OCI-M1 (cell line): Measurements from ENCODE around the gene ATG10.
"Not testable (repeated sequence)": the region's sequence is repeated elsewhere in the genome, so short reads cannot be mapped to it uniquely, and the experiment has no call there.

Experiments used
- DNase-seq: peaks from one replicate; lab custom pipeline; 2025; lab: John Stamatoyannopoulos, UW

Gene ATG10

DNA sequence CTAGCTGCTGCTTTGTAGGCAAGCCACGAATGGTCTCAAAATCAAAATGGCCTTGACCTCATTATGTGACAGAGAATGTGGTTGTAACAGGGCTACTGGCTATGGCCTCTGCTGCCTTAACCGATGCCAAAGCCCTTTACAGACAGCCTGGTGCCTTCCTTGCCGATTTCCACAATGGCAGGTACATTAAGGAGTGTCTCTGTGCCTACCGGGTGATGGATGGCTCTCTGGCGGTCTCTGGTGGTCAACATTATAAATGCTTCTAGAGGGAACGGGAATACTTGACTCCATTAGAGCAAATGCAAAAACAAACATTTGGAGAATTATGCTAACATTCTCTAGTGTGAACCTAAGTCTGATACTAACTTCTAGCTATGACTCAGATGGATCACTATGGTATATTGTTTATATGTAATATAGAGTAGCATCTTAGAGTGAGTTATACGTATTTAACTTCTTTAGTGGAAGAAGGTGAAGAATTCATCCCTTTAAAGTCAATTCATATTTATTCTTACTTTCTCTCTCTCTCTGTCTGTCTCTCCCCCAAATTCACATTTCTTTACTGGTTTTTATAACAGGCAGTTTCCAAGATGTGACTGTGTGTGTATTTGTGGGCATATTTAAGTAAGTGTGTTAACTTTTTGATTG lies 253.8 kb downstream of the ATG10 start:
- DNase-seq = peak; percentile 83

- DNase-seq = no peak
These were observed 263.1 kb downstream of the ATG10 start for GRCh38 chr5:82234885-82235284.

- no peak for DNase-seq
These were observed 272.3 kb downstream of the ATG10 start for GRCh38 chr5:82244151-82244550.

- no peak for DNase-seq
These were observed 273.2 kb downstream of the ATG10 start for GRCh38 chr5:82244854-82245635.

- no peak for DNase-seq
These were observed 275.2 kb downstream of the ATG10 start for GRCh38 chr5:82246960-82247574.

DNA sequence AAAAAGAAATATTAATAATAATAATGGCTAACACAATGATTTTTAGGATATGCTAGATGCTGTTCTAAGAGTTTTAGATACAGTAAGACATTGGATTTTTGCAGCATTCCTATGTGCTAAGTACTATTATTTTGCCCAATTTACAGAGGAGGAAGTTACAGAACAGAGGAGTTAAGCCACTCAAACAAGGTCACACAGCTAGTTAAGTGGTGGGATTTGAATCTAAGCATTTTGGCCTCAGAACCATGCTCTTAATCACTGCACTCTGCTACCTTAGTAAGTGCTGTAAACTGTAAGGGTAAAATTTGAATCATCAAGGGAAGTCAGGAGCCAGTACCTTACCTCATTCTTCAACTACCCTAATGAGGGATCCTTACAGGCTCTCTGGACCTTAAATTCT lies 280.9 kb downstream of the ATG10 start:
- DNase-seq = no peak

GRCh38 chr5:82255844-82256243 lies 284.0 kb downstream of the ATG10 start:
- DNase-seq = no peak

- DNase-seq = no peak
These were observed 285.4 kb downstream of the ATG10 start for GRCh38 chr5:82257247-82257646.

DNA sequence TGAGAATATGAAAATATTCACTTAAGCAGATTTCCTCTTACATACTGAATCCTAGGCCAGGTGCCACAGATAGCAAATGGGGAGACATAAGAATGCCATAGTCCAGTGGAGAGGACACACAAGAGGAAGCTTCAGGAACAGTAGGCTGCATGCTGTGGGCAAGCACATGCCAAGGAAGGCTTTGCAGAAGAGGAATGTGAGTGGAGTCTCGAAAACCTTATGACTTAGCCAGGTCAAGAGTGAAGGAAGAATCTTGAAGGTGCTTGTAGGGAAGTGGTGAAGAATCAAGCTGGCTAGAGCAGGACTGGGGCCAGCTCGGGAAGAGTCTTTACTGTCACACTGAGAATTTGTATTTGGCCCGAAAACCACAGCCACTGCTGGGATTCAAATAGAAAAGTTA lies 285.9 kb downstream of the ATG10 start:
- no peak for DNase-seq

DNA sequence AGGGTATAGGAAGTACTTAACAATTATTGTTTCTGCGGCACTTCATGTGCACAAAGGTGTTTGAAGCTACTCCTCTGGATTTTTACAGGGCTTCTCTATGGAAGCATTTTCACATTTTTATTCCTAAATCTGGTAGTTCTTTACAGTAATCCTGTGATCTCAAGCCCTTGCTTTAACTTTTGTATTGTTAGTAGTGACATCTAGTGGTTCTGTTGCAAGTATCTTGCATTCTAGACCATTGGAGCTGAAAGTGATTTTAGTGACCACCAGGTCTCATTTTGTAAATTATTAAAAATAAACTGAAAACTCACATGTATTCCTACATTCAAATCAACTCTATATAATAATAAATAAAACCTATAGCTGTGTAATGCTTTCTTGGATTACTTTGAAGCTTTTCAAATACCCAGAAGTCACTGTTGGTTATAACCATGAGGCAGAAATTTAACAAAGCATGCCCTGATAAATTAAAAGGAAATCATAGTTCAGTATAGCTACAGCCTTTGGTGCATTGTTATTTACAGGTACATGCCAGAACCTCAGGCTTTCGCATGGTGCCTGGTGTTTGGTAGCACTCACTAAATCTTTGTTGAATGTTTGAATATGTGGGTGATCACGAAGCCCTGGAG lies 287.5 kb downstream of the ATG10 start:
- DNase-seq = peak; percentile 44

- no peak for DNase-seq
These were observed 293.2 kb downstream of the ATG10 start for GRCh38 chr5:82265047-82265446.

DNA sequence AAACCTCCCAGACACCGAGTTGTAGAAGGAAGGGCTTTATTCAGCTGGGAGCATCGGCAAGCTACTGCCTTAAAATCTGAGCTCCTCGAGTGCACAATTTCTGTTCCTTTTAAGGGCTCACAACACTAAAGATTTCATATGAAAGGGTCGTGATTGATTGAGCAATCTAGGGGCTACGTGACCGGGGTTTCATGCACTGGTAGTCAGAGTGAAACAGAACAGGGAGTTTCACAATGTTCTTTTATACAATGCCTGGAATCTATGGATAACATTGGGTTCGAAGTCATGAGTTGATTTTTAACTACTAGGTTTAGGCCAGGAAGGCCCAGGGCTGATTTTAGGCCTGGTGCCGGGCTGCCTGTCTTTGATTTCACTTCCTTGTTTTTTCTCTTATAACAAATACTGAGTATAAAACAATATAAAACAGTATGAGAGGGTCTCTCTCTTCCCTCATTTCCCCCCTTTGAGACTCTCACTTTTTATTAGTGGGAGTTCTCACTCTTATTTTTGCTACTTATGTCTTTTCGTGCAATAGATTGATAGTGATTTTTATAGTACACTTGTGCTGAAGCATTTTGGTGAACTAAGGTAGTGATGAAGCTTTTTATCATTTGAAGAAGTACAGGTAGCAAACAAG lies 295.6 kb downstream of the ATG10 start:
- DNase-seq = not testable (repeated sequence)

DNA sequence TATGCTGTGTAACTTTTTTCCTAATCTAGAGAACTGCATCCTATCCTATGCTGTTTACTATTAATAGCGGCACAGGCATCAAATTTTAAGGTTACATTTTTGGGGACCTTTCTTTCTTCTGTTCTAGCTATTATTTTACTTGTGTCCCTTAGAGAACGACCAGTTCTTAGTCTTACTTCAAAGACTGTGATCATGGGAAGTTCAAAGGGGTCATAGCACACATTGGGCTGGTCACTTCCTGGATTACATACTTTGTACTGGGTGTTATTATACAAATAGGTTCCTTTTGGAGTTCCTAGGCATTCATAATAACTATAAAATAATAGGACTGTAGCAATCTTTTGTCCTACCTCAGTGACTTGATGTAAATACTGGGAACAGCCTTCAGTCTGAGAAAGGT lies 297.5 kb downstream of the ATG10 start:
- DNase-seq = not testable (repeated sequence)

GRCh38 chr5:82272571-82273356 lies 300.9 kb downstream of the ATG10 start:
- not testable (repeated sequence) for DNase-seq

DNA sequence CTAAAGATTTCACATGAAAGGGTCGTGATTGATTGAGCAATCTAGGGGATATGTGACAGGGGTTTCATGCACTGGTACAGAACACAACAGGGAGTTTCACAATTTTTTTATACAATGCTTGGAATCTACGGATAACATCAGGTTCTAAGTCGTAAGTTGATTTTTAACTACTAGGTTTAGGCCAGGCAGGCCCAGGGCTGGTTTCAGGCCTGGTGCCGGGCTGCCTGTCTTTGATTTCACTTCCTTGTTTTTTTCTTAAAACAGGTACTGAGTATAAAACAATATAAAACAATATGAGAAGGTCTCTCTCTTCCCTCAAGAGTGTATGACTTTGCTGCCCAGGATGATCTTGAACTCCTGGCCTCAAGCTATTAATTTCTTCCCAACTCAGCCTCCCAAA lies 301.6 kb downstream of the ATG10 start:
- DNase-seq = not testable (repeated sequence)

GRCh38 chr5:82274343-82275211 lies 302.8 kb downstream of the ATG10 start:
- no peak for DNase-seq

DNA sequence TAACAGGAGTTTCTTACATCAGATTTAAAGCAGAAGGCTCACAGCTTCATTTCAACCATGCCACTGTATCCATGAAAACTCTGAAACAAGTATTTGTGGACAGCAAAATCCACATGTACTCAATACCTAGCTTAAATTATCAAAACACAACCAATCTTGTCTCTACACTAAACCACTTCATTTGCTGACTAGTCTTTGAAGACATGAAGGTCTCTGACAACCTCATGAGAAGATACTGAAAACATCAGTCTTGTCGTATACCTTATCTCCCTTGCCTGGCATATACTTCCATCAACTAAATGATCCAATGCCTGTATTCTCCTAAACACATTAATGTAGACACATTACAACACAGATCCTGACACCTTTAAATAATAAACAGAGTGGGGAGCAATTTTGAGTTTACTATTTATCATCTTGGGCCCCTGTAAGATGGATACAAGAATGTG lies 303.4 kb downstream of the ATG10 start:
- DNase-seq = no peak

GRCh38 chr5:82276800-82277612 lies 305.2 kb downstream of the ATG10 start:
- no peak for DNase-seq

DNA sequence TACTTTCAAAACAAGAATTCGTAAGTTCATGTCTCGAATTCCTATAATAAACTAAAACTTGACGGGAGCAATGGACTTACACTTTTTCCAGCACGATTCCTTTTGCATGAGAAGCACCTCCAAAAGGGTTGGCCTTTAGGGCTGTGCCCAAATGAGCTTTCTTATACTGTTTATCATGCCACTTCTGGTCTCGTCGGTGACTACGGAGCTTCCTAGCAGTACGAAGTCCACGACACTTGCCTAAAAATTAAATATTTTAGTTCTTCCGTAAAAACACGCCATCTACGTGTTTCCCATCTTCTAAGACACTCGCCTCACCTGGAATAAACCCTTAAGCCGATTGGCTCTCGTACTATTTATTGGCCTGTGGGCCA lies 305.8 kb downstream of the ATG10 start:
- peak; percentile 44 for DNase-seq
